Glutamatergic neuron (in vitro differentiated cells): Measurements from ENCODE around the gene TMEM120B. TPM values are rescaled to one million over a fixed set of nuclear protein-coding genes. Genes with fewer than 3 reads are reported as not detected.
"Not testable (repeated sequence)": the region's sequence is repeated elsewhere in the genome, so short reads cannot be mapped to it uniquely, and the experiment has no call there.

Experiments used
- DNase-seq: peaks from one replicate; pipeline ENCODE4 v3.0.0; 2022
- H3K27ac Mint-ChIP-seq: one replicate; pipeline ENCODE4 v1.8.0; 2020; ENCODE audit warnings: mild to moderate bottlenecking, mixed read lengths, inconsistent platforms; ENCODE audit not compliant: unreplicated experiment
- H3K27me3 Mint-ChIP-seq: one replicate; pipeline ENCODE4 v1.8.0; 2020; ENCODE audit warnings: mild to moderate bottlenecking, moderate library complexity, mixed read lengths, inconsistent platforms; ENCODE audit not compliant: unreplicated experiment
- H3K36me3 Mint-ChIP-seq: one replicate; pipeline ENCODE4 v1.8.0; 2020; ENCODE audit warnings: mild to moderate bottlenecking, mixed read lengths, inconsistent platforms; ENCODE audit not compliant: unreplicated experiment
- H3K4me1 Mint-ChIP-seq: one replicate; pipeline ENCODE4 v1.8.0; 2020; ENCODE audit warnings: mild to moderate bottlenecking, low read depth, mixed read lengths, inconsistent platforms; ENCODE audit not compliant: unreplicated experiment
- H3K4me3 Mint-ChIP-seq: one replicate; pipeline ENCODE4 v1.8.0; 2020; ENCODE audit warnings: mild to moderate bottlenecking, mixed read lengths, inconsistent platforms; ENCODE audit not compliant: unreplicated experiment
- H3K9me3 Mint-ChIP-seq: one replicate; pipeline ENCODE4 v1.8.0; 2020; ENCODE audit warnings: mild to moderate bottlenecking, moderate library complexity, mixed read lengths, inconsistent platforms; ENCODE audit not compliant: unreplicated experiment
- CTCF ChIP-seq: fragments of 200-600 bp; sonication (generic); IDR thresholded peaks from one replicate; pipeline ENCODE4 v1.5.0; 2021; ENCODE audit not compliant: partially characterized antibody, unreplicated experiment
- total RNA-seq: library from RNA; stranded (reverse); fragmentation: NEBNext Ultra II Directional; extraction: Animal tissue kit (Norgen Biotek cat#: 25700); gene quantifications from one replicate; pipeline ENCODE4 v1.2.1, GENCODE V29; 2021; ENCODE audit not compliant: unreplicated experiment

TMEM120B gene
- total RNA-seq, 1 donor from 2014 or later: 205 TPM

GRCh38 chr12:121673013-121673511 lies 39.5 kb upstream of the TMEM120B start:
- peak overlapping the region; percentile 73 for H3K4me3 Mint-ChIP-seq
- peaks cover 7% of the 10 kb centered on the region for H3K4me1 Mint-ChIP-seq
- H3K9me3 Mint-ChIP-seq: peaks cover 2% of the 10 kb centered on the region
- DNase-seq: peak; percentile 39
- no peaks in the 10 kb centered on the region for H3K36me3 Mint-ChIP-seq
- peaks cover 4% of the 10 kb centered on the region for H3K27me3 Mint-ChIP-seq
- peak overlapping the region; percentile 86 for H3K27ac Mint-ChIP-seq
- TF ChIP-seq CTCF: no peak

GRCh38 chr12:121676190-121676589 lies 36.4 kb upstream of the TMEM120B start:
- no peaks in the 10 kb centered on the region for H3K36me3 Mint-ChIP-seq
- no peak for TF ChIP-seq CTCF
- H3K9me3 Mint-ChIP-seq: peaks cover 2% of the 10 kb centered on the region
- no peak overlapping the region for H3K4me3 Mint-ChIP-seq
- peaks cover 2% of the 10 kb centered on the region for H3K27me3 Mint-ChIP-seq
- peaks cover 7% of the 10 kb centered on the region for H3K4me1 Mint-ChIP-seq
- no peak overlapping the region for H3K27ac Mint-ChIP-seq
- no peak for DNase-seq

DNA sequence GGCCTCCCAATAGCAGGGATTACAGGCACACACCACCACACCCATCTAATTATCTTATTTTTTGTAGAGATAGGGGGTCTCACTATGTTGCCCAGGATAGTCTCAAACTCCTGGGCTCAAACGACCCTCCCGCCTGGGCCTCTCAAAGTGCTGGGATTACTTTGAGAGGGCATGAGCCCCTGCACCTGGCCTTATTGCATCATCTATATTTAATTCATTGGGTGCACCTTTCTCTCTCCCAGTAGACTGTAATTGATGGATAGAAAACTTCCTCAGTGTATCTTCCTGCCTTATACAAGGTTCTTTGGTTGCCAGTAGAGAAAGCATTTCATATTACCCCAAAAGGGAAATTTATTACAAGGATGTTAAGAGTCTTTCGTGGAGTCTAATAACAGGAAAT lies 34.2 kb upstream of the TMEM120B start:
- no peak for DNase-seq
- no peak for TF ChIP-seq CTCF
- no peaks in the 10 kb centered on the region for H3K36me3 Mint-ChIP-seq
- no peaks in the 10 kb centered on the region for H3K9me3 Mint-ChIP-seq
- no peak overlapping the region for H3K4me3 Mint-ChIP-seq
- H3K4me1 Mint-ChIP-seq: peaks cover 4% of the 10 kb centered on the region
- H3K27ac Mint-ChIP-seq: no peak overlapping the region
- H3K27me3 Mint-ChIP-seq: peaks cover 2% of the 10 kb centered on the region

GRCh38 chr12:121678716-121679300 lies 33.7 kb upstream of the TMEM120B start:
- Mint-ChIP-seq H3K4me3 (no peak overlapping the region), H3K4me1 (no peaks in the 10 kb centered on the region), H3K36me3 (no peaks in the 10 kb centered on the region), H3K27ac (no peak overlapping the region), H3K27me3 (peaks cover 2% of the 10 kb centered on the region), H3K9me3 (no peaks in the 10 kb centered on the region)
- no peak for DNase-seq
- TF ChIP-seq CTCF: no peak

DNA sequence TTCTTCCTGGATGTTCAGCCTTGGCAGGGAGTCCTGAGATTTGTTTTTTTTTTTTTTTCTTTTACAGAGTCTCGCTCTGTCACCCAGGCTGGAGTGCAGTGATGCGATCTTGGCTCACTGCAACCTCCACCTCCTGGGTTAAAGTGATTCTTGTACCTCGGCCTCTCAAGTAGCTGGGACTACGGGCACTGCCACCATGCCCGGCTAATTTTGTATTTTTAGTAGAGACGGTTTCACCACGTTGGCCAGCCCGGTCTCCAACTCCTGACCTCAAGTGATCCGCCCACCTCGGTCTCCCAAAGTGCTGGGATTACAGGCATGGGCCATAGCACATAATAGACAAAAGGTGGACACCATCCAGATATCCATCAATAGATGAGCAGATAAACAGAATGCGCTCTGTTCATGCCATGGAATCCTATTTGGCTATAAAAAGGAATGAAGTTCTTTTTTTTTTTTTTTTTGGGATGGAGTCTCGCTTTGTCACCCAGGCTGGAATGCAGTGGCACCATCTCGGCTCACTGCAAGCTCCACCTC lies 32.8 kb upstream of the TMEM120B start:
- not testable (repeated sequence) for H3K36me3 Mint-ChIP-seq, H3K27me3 Mint-ChIP-seq, H3K27ac Mint-ChIP-seq, DNase-seq, H3K9me3 Mint-ChIP-seq, H3K4me1 Mint-ChIP-seq, H3K4me3 Mint-ChIP-seq
